ENCODE measurements around the gene PCDHGA8.
"Not testable (repeated sequence)": the region's sequence is repeated elsewhere in the genome, so short reads cannot be mapped to it uniquely, and the experiment has no call there.

GRCh38 chr5:141415275-141415618 is 22.8 kb downstream of the PCDHGA8 start:
- TF ChIP-seq ZNF384 (IDR thresholded peaks at IDR 0.05); FOXA1 (IDR thresholded peaks at IDR 0.05); ARNT (IDR thresholded peaks at IDR 0.05); NFRKB (IDR thresholded peaks at IDR 0.05); FOXM1 (IDR thresholded peaks at IDR 0.05; ENCODE audit: borderline replicate concordance); SUZ12 (IDR thresholded peaks at IDR 0.05); SP1 (IDR thresholded peaks at IDR 0.05); BHLHE40 (IDR thresholded peaks at IDR 0.05; ENCODE audit: borderline replicate concordance); PKNOX1 (IDR thresholded peaks at IDR 0.05); FOXK2 (IDR thresholded peaks at IDR 0.05); L3MBTL2 (conservative IDR thresholded peaks at IDR 0.05); ELF4 (IDR thresholded peaks at IDR 0.05); TARDBP (IDR thresholded peaks at IDR 0.05): not testable (repeated sequence)

Data from HEK293T (cell line).